T-cell (primary cell): ENCODE measurements around the gene SMAP2. TPM values are rescaled to one million over a fixed set of nuclear protein-coding genes. Genes with fewer than 3 reads are reported as not detected.

Experiments
- ATAC-seq, 4 experiments: fragments of 200-7000 bp in 3 of 4; fragments of 150-1000 bp in 1 of 4; cut with Tn5 transposase; replicated peaks in 1 of 4; 1 replicate in 3 of 4; 2 replicates in 1 of 4; pipeline ENCODE4 v1.10.0; 2021; ENCODE audit warnings: moderate library complexity in 3 of 4, mild to moderate bottlenecking in 2 of 4, moderate number of reproducible peaks in 1 of 4
- CTCF ChIA-PET, 2 donors: fragments of 300-600 bp; sonication (Branson Sonifier 250); formaldehyde crosslinking; loops; one replicate each; lab custom pipeline; 2022; ENCODE audit warnings: antibody characterized with exemption in 2 of 2; lab: Charles Lee
- POLR2A ChIA-PET, 2 donors: fragments of 300-600 bp; sonication (Branson Sonifier 250); formaldehyde crosslinking; loops; one replicate each; lab custom pipeline; 2022; ENCODE audit warnings: antibody characterized with exemption in 2 of 2; lab: Charles Lee
- DNase-seq, 35 experiments: peaks; one replicate each; pipeline versions ENCODE4 v3.0.0 to v3.0.0-alpha.2; 2013 to 2023
- H3K27ac ChIP-seq: one replicate; pipeline ENCODE4 v1.5.1; 2013; ENCODE audit warnings: low read length
- H3K27me3 ChIP-seq, 2 experiments: replicated peaks in 1 of 2; 1 replicate in 1 of 2; 2 replicates in 1 of 2; pipeline versions ENCODE4 v1.6.1 to v1.7.0; 2013; ENCODE audit warnings: low read length in 1 of 2, mixed read lengths in 1 of 2; ENCODE audit not compliant: control insufficient read depth in 2 of 2, insufficient read depth in 2 of 2; ENCODE audit errors: extremely low read depth in 1 of 2
- H3K36me3 ChIP-seq, 2 donors: 1 replicate in 1 of 2; 2 replicates in 1 of 2; pipeline versions ENCODE4 v1.6.1 to v1.7.0; 2013; ENCODE audit warnings: low read length in 1 of 2; ENCODE audit not compliant: control insufficient read depth in 2 of 2, insufficient read depth in 1 of 2; ENCODE audit errors: extremely low read depth in 1 of 2
- H3K4me1 ChIP-seq, 2 experiments: 1 replicate in 1 of 2; 2 replicates in 1 of 2; pipeline versions ENCODE4 v1.6.1 to v1.7.0; 2013; ENCODE audit warnings: low read length in 2 of 2, mixed read lengths in 1 of 2; ENCODE audit not compliant: insufficient read depth in 2 of 2, control insufficient read depth in 1 of 2; ENCODE audit errors: extremely low read depth in 1 of 2
- H3K4me3 ChIP-seq, 2 donors: 1 replicate in 1 of 2; 2 replicates in 1 of 2; pipeline versions ENCODE4 v1.5.1 to v1.7.0; 2013; ENCODE audit warnings: mild to moderate bottlenecking in 2 of 2, low read length in 1 of 2, moderate library complexity in 1 of 2; ENCODE audit not compliant: control insufficient read depth in 1 of 2; ENCODE audit errors: extremely low read depth in 1 of 2
- H3K9me3 ChIP-seq: 2 replicates; pipeline ENCODE4 v1.7.0; 2013
- H3K27ac Mint-ChIP-seq, 2 donors: one replicate each; pipeline ENCODE4 v1.8.0; 2020 to 2021; ENCODE audit warnings: mild to moderate bottlenecking in 2 of 2, mixed read lengths in 2 of 2
- H3K27me3 Mint-ChIP-seq, 2 donors: one replicate each; pipeline ENCODE4 v1.8.0; 2021 to 2022; ENCODE audit warnings: mixed read lengths in 2 of 2
- H3K36me3 Mint-ChIP-seq: one replicate; pipeline ENCODE4 v1.8.0; 2021; ENCODE audit warnings: mixed read lengths
- H3K4me1 Mint-ChIP-seq, 3 donors: one replicate each; pipeline ENCODE4 v1.8.0; 2020 to 2022; ENCODE audit warnings: mixed read lengths in 3 of 3, mild to moderate bottlenecking in 1 of 3
- H3K4me3 Mint-ChIP-seq, 3 donors: one replicate each; pipeline ENCODE4 v1.8.0; 2020 to 2022; ENCODE audit warnings: mild to moderate bottlenecking in 3 of 3, mixed read lengths in 3 of 3, moderate library complexity in 3 of 3
- H3K9me3 Mint-ChIP-seq, 3 donors: one replicate each; pipeline ENCODE4 v1.8.0; 2020 to 2022; ENCODE audit warnings: mixed read lengths in 3 of 3
- WGBS: methylation state at CpG from one replicate; pipeline ENCODE4 v1.1.5; 2013; ENCODE audit warnings: missing lambda C conversion rate; ENCODE audit not compliant: insufficient coverage; 5-methylcytosine and 5-hydroxymethylcytosine counted together
- total RNA-seq, 35 experiments: library from RNA in 6 of 35; stranded (reverse) in 6 of 35; fragments of 120-200 nt in 1 of 35; gene quantifications; one replicate each; pipeline versions ENCODE4 v1.2.1 to v1.2.4 and lab custom pipeline; 2013 to 2026

SMAP2 gene
- total RNA-seq, 5 donors from 2014 or later (not counting 1 experiment from before 2014, with no cell fraction given): 120 to 254 (median 123) TPM

DNA sequence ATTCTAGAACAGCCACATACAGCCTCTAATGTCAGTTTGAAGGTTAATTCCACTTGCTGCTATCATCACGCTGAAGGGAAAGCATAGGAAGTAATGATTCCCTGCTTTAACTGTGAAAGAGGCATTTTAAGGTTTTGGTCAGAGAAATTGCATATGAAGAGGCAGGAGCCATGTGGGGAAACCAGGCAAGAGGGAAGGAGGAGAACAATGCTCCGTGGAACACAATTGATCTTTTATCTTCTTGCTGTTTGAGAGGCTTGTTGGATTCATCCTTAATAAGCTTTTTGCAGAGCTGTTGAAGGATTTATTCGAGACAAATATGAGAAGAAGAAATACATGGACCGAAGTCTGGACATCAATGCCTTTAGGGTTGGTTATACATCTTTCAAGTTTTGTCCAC is 35.9 kb downstream of the SMAP2 start:
- whole genome bisulfite sequencing: 94% methylated on average over 2 of the region's 4 CpGs
- Mint-ChIP-seq H3K9me3 (no peaks in the 10 kb centered on the region), H3K36me3 (peaks cover 47% of the 10 kb centered on the region), H3K27ac (peak overlapping the region; percentile 18 to 31), H3K4me1 (peaks cover 42 to 66% (median 59%) of the 10 kb centered on the region in 3 donors), H3K27me3 (no peaks in the 10 kb centered on the region), H3K4me3 (no peak overlapping the region)
- Histone ChIP-seq H3K36me3 (peaks cover 9 to 71% of the 10 kb centered on the region in 2 donors), H3K4me3 (no peak overlapping the region), H3K27ac (no peak overlapping the region), H3K9me3 (no peaks in the 10 kb centered on the region), H3K27me3 (no peaks in the 10 kb centered on the region), H3K4me1 (peaks cover 18 to 19% of the 10 kb centered on the region in 2 experiments)
- POLR2A ChIA-PET: no interaction called here
- CTCF ChIA-PET: interaction anchor here in 1 of 2 donors (0.5 kb wide), 1 partner anchor 78 kb away, joined by 3 read pairs; no protein-coding TSS in a partner anchor
- DNase-seq (no peak), ATAC-seq (no peak)

GRCh38 chr1:40411294-40411693 is 37.8 kb downstream of the SMAP2 start:
- Mint-ChIP-seq H3K4me3 (no peak overlapping the region), H3K9me3 (no peaks in the 10 kb centered on the region), H3K4me1 (peaks cover 31 to 56% (median 48%) of the 10 kb centered on the region in 3 donors), H3K36me3 (peaks cover 64% of the 10 kb centered on the region), H3K27me3 (no peaks in the 10 kb centered on the region), H3K27ac (no peak overlapping the region)
- Histone ChIP-seq H3K4me1 (peaks cover 16 to 19% of the 10 kb centered on the region in 2 experiments), H3K27me3 (no peaks in the 10 kb centered on the region), H3K9me3 (no peaks in the 10 kb centered on the region), H3K27ac (no peak overlapping the region), H3K4me3 (no peak overlapping the region), H3K36me3 (peaks cover 6 to 87% of the 10 kb centered on the region in 2 donors)
- CTCF ChIA-PET: interaction anchor here in 1 of 2 donors (0.6 to 1.8 kb wide), 4 partner anchors 73 to 379 kb away, joined by 3 to 4 read pairs (median 4); no protein-coding TSS in a partner anchor
- ATAC-seq (peak in 1 of 4 experiments; percentile 18), DNase-seq (no peak)
- WGBS: no CpG with 5 or more reads among the region's 5 CpGs
- POLR2A ChIA-PET: interaction anchor here (0.5 to 1.4 kb wide), 4 partner anchors 16 to 187 kb away, joined by 3 to 5 read pairs (median 3); no protein-coding TSS in a partner anchor

- H3K9me3 Mint-ChIP-seq: no peaks in the 10 kb centered on the region
- Histone ChIP-seq H3K4me1 (peaks cover 16 to 19% of the 10 kb centered on the region in 2 experiments), H3K27ac (no peak overlapping the region), H3K4me3 (no peak overlapping the region), H3K27me3 (no peaks in the 10 kb centered on the region), H3K36me3 (peaks cover 9 to 92% of the 10 kb centered on the region in 2 donors), H3K9me3 (no peaks in the 10 kb centered on the region)
- H3K4me1 Mint-ChIP-seq: peaks cover 28 to 51% (median 44%) of the 10 kb centered on the region in 3 donors
- ChIA-PET POLR2A (interaction anchor here (0.5 to 1.4 kb wide), 3 partner anchors 16 to 188 kb away, joined by 3 to 5 read pairs (median 3); no protein-coding TSS in a partner anchor), CTCF (interaction anchor here in 1 of 2 donors (0.5 to 1.8 kb wide), 4 partner anchors 73 to 380 kb away, joined by 3 to 5 read pairs (median 4); no protein-coding TSS in a partner anchor)
- no CpG with 5 or more reads among the region's 2 CpGs for WGBS
- DNase-seq (no peak), ATAC-seq (no peak)
- no peaks in the 10 kb centered on the region for H3K27me3 Mint-ChIP-seq
- H3K36me3 Mint-ChIP-seq: peaks cover 69% of the 10 kb centered on the region
- peak overlapping the region in 1 of 2 donors; percentile 5 for H3K27ac Mint-ChIP-seq
- no peak overlapping the region for H3K4me3 Mint-ChIP-seq
These were observed 38.3 kb downstream of the SMAP2 start for GRCh38 chr1:40411843-40412242.

DNA sequence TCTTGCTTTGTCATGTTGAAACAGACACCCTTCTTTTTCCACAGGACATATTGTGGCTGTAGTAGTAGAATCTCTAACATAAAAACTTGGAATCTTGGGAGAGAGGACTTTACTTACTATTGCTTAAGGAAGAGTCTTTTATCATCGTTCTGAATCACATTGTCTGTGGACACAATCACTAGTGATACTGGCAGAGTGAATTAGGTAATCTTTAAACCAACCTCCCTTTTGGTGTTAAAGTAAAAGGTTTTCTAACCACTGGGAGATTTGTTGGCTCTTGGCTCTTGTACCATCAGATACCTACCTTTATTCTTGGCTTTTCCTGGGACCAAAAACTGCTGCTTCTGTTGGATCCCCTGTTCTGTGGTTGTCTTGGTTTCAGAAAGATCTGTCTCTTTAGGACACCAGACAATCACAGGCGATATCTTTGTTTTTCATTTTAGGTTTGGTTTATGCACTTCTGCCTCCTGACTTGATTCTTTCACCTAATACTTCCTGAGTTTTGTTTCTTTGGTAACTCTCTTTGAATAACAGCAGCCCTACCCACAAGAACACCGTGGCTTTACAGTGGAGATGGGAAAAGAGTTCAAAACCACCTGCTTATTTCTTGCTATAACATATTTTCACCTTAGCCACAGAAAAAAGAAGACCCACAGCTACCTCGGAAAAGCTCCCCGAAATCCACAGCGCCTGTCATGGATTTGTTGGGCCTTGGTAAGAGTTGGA is 40.2 kb downstream of the SMAP2 start:
- Mint-ChIP-seq H3K27ac (peak overlapping the region; percentile 73 to 85), H3K9me3 (no peaks in the 10 kb centered on the region), H3K4me1 (peaks cover 23 to 43% (median 33%) of the 10 kb centered on the region in 3 donors), H3K36me3 (peaks cover 78% of the 10 kb centered on the region), H3K27me3 (no peaks in the 10 kb centered on the region), H3K4me3 (peak overlapping the region in 1 of 3 donors; percentile 15)
- H3K4me3 ChIP-seq: no peak overlapping the region
- H3K36me3 ChIP-seq: peaks cover 11 to 93% of the 10 kb centered on the region in 2 donors
- H3K4me1 ChIP-seq: peaks cover 16 to 19% of the 10 kb centered on the region in 2 experiments
- WGBS: no CpG with 5 or more reads among the region's 6 CpGs
- DNase-seq: no peak
- ATAC-seq: peak; percentile 29 to 43 (median 39)
- H3K27me3 ChIP-seq: no peaks in the 10 kb centered on the region
- H3K27ac ChIP-seq: peak overlapping the region; percentile 48
- ChIA-PET POLR2A (no interaction called here), CTCF (no interaction called here)
- H3K9me3 ChIP-seq: no peaks in the 10 kb centered on the region

DNA sequence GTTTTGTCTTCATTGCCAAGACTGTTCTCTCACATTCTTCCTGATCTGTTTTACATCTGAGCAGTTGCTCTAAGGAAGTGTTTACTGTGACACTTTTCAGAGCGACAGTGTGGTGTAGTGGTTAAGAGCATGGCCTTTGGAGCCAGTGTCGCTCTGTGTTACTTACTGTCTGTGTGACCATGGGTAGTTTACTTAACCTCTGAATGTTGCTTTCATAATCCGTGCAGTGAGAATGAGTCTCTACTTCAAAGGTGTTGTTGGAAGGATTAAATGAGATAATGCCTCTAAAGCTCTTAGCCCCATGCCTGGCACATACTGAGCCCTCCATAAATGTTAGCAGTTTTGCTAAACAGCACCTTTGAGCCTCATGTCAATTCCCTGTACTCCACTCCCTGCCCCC is 40.8 kb downstream of the SMAP2 start:
- Histone ChIP-seq H3K4me1 (peaks cover 16 to 19% of the 10 kb centered on the region in 2 experiments), H3K9me3 (no peaks in the 10 kb centered on the region), H3K36me3 (peaks cover 6 to 91% of the 10 kb centered on the region in 2 donors), H3K27me3 (no peaks in the 10 kb centered on the region), H3K27ac (peak overlapping the region; percentile 48), H3K4me3 (no peak overlapping the region)
- H3K27me3 Mint-ChIP-seq: no peaks in the 10 kb centered on the region
- CTCF ChIA-PET: no interaction called here
- H3K9me3 Mint-ChIP-seq: no peaks in the 10 kb centered on the region
- POLR2A ChIA-PET: no interaction called here
- H3K4me1 Mint-ChIP-seq: peaks cover 22 to 44% (median 30%) of the 10 kb centered on the region in 3 donors
- ATAC-seq (peak; percentile 50 to 61 (median 59)), DNase-seq (peak in 5 of 35 experiments; percentile 10 to 45 (median 36))
- peak overlapping the region in 1 of 3 donors; percentile 15 for H3K4me3 Mint-ChIP-seq
- H3K36me3 Mint-ChIP-seq: peaks cover 78% of the 10 kb centered on the region
- WGBS: 67% methylated on average over 3 of the region's 3 CpGs
- H3K27ac Mint-ChIP-seq: peak overlapping the region; percentile 73 to 85

- ChIA-PET POLR2A (interaction anchor here in 1 of 2 donors (0.7 to 1.3 kb wide), 2 partner anchors 35 to 96 kb away, joined by 5 to 6 read pairs; no protein-coding TSS in a partner anchor), CTCF (interaction anchor here (0.5 to 1.0 kb wide), 5 partner anchors 21 to 566 kb away, joined by 3 to 4 read pairs (median 3); no protein-coding TSS in a partner anchor)
- H3K9me3 ChIP-seq: no peaks in the 10 kb centered on the region
- Mint-ChIP-seq H3K4me3 (no peak overlapping the region), H3K27me3 (no peaks in the 10 kb centered on the region), H3K9me3 (no peaks in the 10 kb centered on the region), H3K27ac (peak overlapping the region in 1 of 2 donors; percentile 22), H3K4me1 (peaks cover 24 to 33% (median 32%) of the 10 kb centered on the region in 3 donors), H3K36me3 (peaks cover 86% of the 10 kb centered on the region)
- 100% methylated on average over 1 of the region's 4 CpGs for WGBS
- no peak overlapping the region for H3K4me3 ChIP-seq
- H3K27me3 ChIP-seq: no peaks in the 10 kb centered on the region
- DNase-seq (no peak), ATAC-seq (no peak)
- H3K4me1 ChIP-seq: peaks cover 16 to 19% of the 10 kb centered on the region in 2 experiments
- peaks cover 6 to 93% of the 10 kb centered on the region in 2 donors for H3K36me3 ChIP-seq
- H3K27ac ChIP-seq: no peak overlapping the region
These were observed 43.2 kb downstream of the SMAP2 start for GRCh38 chr1:40416709-40417108.
